HG02571 (cell line): ENCODE results near the gene CTNND1.
A peak's percentile ranks its signal among the peaks of the same experiment; 100 is the strongest.

Experiments
- ATAC-seq: cut with Tn5 transposase; IDR thresholded peaks from one replicate; pipeline ENCODE4 v1.9.1; 2021; ENCODE audit warnings: mild to moderate bottlenecking, moderate library complexity; ENCODE audit not compliant: unreplicated experiment

CTNND1 gene

DNA sequence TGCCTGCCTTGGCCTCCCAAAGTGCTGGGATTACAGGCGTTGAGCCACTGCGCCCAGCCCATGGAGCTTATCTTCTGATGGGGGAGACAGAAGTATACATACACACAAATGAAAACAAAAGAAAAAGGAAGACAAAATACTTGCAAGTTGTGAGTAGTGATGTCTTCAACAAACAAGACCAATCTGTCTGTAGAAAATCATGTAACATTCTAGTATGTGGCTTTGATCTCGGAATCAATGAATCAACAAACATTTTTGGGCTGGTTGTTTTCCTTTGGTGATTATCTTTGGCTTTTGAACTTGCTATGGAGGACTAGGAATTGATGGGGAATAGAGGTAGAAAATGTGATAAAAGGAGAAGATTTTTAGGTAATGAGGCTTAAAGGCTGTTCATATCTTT lies 3.4 kb upstream of the CTNND1 start:
- ATAC-seq: no peak

DNA sequence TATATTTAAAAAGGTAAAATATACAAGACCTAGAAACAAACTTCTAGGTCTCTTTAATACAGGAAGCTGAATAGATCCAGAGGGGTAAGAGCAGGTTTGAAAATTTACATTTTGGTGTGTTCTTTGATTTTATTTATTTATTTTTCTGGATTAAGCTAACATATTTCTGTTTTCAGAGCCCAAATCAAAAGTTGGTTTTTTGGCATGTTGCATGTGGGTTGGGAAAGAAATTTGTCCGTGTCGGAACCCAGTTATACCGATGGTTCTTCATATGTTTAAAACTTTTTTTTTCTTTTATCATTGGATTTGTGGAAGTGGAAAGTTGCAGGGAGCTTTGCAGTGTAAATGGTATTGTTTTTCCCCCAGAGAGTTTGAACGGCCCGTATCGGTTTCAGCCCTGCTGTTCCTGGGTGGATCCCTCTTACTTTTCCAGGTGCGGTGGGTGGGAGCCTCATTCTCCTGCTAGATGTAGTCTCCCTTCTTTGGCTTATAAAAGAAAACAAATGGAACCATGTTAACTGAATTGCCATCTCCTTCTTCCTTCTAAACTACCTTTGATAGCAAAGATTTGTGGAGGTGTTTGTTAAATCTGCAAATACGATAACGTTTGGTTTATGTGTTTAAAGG lies 746 bp downstream of the CTNND1 start:
- ATAC-seq: no peak

DNA sequence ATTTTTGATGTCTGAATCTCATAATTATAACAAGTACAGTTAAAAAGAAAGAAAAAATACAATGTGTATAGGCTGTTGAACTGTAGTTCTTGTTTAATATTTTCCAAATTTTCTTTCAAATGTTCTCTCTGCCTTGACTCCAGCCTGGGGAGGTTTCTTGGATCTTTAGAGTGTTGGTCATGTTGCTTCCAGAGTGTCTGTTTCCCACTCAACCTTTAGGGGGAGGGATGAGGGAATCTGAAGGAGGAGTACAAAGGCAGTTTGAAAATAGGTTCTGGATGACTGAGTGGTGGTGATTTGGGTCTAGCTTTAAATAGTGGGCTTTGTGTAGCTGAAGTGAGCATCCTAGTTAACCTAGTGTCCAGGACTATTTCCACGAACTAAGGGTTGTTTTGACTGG lies 2.0 kb downstream of the CTNND1 start:
- ATAC-seq: no peak

DNA sequence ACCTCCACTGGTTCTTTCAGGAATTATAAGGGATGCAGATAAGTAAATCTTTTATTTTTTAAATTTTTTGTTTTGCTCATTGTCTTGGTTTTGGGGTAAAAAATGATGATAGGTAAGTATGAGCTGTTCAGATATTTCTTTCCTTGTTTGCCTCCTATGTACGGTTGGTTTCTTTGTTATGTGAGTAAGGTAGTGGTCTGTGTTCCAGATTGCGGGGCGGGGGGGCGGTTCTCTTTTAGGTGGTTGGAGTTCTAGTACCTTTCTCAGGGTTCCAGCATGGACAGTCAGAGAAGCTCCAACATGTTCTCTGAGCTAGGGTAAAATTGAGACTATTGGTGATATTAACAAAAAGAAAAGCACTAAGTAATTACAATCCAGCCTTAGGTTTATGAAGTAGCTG lies 2.4 kb downstream of the CTNND1 start:
- no peak for ATAC-seq

DNA sequence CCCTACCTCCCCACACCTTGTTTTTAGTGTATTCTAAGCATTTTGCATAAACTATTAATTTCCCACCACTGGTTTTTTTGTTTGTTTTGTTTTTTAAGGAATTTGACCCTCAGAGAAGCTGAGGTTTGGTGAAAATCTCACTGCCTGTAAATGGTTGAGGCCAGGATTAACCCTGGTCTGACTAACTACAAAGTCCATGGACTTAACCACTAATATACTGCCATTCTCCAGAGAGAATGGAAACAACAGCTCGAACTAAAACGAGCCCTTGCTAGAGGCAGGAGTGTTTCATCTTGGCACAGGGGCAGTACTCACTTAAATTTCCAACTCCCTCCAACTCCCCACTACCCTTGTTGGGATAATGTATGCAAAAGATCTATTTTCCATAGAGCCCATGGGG lies 3.0 kb downstream of the CTNND1 start:
- no peak for ATAC-seq

DNA sequence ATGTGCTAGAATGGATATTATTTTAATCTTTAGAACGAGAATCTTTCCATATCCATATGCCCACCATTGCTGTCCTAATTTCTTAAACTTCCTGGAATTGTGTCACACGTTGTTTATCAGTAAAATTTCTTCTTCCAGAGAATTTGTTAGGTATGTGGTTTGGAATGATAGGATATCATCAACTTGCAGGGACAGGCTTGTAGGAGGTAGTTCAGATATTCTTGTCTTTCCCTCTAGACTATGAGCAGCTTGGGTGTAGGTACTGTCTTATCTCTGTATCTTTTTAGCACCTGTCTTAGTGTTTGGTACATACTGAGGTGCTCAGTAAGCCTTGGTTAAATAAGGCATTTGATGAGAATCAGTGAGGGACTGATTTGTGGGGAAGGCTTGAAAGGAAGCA lies 3.4 kb downstream of the CTNND1 start:
- no peak for ATAC-seq

DNA sequence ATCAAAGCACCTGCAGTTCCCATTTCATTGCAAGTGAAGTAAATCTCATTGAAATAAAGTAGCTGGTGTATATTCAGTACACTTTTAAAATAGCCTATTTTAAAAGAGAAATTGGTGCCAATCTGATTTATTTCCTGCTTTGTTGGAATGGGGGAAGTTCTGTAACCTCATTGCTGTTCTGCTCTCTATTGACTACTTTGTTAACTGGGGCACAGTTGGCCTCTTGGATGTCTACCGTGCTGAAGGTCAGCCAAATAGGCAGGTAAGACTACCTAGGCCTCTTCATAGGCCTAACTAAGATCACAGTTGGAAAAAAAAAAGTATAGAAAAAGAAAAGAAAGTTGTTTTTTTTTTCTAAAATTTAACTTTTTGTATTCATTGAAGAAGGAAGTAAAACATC lies 9.2 kb downstream of the CTNND1 start:
- no peak for ATAC-seq

DNA sequence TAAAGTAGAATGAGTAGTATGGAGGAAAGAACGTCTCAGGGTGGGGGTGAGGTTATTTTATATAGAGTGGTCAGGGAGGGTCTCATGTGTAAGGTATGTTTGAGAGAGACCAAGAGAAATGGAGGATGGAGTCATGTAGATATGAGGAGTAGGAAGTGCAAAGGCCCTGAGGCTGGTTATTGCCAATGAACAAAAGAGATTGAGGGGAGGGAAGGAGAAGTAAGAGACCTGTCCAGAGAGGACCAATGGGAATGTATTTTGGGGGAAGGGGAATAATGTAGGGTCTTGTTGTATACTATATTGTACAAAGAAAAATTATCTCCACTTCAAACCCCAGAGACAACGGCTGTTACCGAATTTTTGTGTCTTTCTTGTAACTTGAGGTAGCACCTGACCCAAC lies 9.8 kb downstream of the CTNND1 start:
- no peak for ATAC-seq

DNA sequence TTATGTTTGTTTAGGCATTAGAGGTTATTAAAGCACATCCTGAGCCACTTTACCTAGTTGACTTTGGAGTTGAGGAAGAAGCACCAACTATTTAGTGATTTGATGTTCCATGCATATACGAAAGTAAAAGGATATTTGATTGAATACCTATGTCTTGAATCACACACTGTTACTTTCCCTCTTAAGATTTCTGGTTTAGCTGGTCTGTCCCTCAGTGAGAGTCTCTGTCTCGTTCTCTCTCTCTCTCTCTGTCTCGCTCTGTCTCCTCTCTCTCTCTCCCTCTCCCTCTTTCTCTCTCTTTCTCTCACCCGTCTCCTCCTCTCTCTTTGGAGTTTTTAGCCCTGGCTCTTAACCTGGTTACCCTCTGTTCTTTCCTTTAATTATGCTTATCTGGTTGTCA lies 11.0 kb downstream of the CTNND1 start:
- ATAC-seq: no peak

DNA sequence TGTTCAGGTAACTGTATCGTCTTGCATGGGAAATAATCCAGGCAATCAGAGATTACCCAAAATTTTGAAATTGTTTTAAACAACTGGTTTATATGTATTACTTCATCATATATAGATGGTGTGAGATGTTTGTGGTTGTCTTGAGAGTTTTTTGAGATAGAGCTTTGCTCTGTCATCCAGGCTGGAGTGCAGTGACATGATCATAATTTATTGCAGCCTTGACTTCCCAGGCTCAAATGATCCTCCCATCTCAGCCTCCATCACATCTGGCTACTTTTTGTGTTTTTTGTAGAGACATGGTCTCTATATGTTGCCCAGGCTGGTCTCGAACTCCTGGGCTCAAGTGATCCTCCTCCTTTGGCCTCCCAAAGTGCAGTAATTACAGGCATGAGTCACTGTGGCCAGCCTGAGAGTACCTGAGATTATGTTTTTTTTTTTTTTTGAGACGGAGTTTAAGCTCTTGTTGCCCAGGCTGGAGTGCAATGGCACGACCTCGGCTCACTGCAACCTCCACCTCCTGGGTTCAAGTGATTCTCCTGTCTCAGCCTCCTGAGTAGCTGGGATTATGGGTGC lies 11.5 kb downstream of the CTNND1 start:
- no peak for ATAC-seq

DNA sequence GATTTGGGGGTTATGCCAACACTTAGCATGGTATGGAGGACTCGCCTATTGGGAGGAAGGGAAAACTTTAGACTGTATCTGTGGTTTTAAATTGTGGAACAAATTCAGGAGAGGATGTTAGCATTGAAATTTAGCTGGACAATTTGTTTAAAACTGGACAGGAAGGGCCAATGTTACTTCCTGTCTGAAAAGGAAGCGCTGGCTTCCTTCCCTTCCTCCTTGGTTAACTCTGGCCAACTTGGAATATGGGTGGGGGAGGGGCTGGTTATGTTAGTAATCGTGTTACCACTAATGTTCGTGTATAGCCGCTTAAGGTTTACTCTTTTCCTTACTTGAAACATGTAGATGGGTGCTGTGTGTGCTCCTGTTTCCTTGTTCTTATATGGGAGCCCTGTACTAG lies 13.9 kb downstream of the CTNND1 start:
- no peak for ATAC-seq

DNA sequence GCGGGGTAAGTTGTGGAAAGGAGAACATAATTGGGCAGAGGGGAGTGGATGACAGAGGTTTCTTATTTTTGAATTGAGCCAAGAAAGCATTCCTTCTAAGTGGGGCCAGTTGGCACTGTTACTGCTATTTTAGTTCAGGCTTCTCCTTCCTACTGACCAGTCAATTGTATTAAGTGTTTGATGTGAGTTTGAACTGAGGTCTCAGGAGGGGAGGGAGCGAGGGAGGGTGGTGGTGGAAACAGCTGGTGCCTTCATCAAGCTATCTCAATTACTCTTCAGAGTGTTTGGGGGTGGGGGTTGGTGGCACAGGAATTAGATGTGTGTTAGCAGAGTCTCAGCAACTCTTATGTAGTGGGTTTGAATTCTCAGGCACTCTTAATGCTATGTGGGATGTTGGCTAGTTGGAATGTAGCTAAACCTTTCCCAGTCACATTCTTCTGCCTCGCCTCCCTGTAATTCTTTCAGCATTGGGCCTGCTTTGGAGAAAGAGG lies 14.5 kb downstream of the CTNND1 start:
- ATAC-seq: no peak

DNA sequence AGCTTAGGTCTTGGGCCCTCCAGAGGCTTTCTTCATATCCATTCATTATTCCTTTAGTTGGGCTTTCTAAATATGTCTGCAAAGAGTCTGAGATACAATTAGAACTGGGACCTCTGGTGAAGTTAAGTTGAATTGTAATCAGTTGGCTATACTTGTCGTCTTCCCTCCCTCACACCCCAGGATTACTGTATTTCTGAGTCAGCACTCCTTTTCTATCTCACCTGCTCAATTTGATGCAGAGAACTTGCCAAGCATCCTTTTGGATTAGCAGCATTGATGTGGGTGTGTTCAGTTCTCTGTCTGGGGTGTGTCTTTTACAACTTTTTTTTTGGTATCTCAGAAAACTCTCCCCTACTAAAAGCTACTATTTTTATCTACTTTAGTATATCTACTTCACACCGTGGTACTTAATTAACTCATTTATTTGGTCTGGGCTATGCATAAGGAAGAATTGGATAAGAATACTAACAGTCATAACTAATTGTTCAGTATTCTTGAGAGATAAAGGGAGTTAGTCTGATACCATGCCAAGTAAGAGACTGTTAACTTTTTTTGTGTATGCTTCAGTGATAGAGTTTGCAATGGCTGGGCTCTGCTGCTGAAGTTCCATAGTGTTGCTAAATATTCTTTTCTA lies 15.1 kb downstream of the CTNND1 start:
- ATAC-seq: no peak

DNA sequence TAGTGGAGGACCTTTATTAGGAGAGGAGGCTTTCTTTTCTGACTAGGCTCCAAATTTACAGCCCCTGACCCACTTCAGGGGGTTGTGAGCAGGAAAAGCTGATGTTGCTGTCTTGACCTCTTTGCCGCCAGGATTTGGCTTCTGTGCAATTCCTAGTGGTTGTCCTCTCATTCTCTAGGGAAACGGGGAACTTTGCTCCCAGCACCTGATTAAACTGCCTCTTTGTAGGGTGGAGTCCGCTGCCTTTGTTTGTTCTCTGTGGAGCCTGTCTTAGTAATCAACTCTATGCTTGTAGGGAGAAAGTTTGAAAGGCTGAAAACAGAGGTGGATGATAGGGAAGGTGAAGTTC lies 16.3 kb downstream of the CTNND1 start:
- ATAC-seq: no peak

DNA sequence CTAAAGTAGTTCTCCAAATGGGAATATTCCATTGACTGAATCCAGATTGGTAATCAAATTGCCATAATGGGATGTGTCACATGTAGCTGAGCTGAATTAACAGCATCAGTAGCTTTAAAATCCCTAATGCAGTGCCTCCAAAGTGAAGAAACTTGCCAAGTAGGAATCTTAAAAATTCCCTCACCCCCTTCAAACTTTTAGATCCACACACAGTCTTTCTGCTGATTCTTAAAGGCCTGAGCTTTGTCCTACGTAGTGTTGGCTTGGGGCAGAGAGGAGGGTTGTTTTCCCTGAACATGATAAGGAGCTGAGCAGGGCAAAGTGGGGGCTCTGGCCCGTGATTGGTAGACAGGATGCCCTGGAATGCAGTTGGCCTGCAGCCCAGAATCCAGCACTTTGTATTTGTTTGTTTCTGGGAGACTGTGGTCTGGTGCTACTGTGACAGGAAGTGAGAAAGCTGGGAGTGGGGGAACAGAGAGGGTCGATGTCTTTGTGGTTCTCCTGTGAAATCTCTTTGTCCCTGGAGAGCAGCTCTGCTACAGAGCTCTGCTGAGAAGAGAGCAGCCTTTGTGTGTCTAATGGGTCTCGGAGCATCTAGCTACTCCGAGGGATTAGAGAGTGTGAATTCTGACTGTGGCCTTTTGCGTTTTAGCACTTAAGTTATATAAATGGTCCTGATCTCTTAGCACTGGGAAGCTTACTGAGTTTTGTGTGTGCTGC lies 16.9 kb downstream of the CTNND1 start:
- ATAC-seq: no peak

DNA sequence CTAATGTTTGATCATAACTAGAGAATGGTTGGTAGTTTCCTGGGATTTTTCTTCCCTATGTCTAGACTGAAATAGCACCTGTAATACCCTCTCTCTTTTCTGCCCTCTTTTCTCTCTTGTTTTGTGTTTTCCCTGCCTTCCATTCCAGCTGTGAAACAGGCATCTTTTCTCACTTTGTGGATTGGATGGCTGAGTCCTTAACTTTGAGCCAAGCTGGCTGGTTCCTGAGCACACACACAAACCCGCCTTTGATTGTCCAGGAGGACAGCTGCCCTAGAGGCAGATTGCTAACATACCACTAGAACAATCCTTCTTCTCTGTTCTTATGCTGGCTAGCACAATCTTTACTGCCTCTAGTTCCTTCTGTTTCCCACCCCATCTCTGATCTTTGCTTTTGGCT lies 17.7 kb downstream of the CTNND1 start:
- no peak for ATAC-seq

DNA sequence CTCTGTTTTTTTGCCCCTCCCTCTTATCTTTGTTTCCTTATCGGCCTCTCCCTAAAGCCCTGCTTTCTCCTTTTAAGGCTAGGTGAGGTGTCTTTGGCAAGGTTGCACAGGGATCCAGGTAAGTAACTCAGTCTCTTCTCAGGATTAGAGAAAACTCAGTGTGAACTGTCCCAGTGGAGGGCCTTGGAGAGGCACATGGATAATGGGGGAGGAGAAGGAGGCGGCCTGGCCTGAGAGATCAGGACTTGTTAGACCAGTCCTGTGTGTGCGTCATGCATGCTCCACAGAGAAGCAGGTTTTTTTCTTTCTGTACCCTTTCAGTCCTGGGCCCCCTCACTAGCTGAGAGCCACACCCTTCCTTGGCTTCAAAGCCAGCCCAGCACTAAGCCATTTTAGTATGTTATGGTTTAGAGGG lies 19.9 kb downstream of the CTNND1 start:
- ATAC-seq: no peak

DNA sequence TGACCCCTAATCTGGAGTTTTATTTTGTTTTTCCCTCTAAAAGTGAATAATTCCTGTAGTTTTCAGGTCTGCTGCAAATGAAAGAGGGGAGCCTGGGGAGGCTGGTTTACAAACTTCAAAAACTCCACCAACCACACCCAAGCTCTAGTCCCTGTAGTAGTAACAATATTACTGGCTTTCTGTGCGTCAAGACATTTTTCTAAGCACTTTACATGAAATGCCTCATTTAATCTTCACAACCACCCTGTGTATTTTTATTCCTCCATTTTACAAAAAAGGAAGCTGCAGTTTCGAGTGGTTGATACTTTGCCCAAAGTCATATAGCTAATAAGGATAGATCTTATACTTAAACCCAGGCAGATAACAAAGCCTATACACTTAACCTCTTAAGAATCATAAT lies 23.5 kb downstream of the CTNND1 start:
- no peak for ATAC-seq

DNA sequence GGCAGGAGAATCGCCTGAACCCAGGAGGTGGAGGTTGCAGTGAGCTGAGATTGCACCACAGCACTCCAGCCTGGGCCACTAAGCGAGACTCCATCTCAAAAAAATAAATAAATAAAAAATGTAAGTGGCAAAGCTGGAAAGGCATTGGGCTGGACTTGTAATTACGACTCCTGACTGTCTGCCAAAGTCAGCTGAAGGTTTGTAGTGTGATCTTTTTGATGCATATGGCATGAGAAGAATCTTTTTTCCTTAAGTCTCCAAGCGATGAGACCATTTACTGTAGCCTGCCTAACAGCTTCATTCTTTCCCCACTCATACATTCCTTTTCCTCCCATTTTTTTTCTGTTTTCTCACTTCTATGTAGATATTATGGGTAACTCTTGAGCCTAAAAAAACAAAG lies 24.8 kb downstream of the CTNND1 start:
- no peak for ATAC-seq

DNA sequence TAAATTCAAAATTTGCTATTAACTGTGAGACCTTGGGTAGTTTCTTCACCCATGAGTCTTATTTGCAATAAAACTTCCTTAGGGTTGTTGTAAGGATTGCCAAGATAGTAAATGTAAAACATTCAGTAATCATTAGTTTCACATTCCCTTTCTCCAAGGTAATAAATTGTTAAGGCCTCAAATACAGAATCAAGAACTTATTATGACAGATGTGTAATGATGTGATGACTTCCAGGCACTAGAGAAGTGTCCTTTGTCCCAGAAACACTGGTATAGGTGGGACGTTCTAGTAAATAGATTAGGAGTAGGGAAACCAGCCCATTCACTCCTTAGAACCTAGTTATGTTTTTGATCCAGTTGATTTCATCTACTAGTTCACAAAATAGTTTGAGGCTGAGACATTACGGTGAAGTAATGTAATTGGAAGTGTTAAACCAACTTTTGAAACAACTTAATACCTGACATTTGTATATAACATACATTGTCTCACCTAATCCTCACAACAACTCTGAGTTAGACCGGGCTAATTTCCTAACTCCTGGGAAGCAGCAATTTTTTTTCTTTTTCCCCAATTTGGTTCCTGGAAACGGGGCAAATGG lies 25.5 kb downstream of the CTNND1 start:
- ATAC-seq: no peak

DNA sequence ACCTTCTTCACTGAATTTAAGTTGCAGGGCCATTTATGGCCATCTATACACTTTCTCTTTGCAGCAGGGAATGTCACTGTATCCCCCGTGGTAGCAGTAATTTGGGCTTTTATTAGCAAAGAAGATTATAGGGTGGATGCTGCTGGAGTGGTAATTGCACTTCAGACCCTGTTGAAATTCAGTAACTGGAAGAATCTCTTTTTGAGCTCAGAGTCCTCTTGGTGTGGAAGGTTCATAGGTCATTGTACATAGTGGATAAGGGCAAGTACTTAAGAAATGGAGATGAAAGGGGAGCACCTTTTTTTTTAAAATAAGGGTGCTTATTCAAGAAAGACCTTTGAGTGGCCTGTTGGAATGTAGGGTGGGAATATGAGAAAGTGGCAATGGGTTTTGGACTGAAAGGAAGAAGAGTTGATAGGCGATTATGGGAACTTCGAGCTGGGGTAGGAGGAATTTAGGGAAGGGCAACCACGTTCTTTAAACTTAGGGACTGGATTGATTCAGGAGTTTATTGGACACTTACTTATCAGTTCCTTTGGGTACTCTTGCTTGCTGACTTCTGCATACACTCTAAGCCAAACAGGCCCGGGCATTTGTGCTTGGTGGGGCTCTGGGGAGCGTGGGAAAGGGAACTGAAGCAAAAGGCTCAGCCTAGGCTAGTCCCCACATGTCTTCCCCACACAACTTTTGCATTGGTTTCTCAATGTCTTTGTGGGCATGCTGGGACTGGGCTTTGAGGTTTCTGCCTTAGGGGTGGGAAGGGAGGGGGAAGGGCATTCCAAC lies 26.5 kb downstream of the CTNND1 start:
- ATAC-seq: peak; percentile 45
